Uterus (tissue), 4 donors: ENCODE data around the gene FBXW9. TPM values are rescaled to one million over a fixed set of nuclear protein-coding genes. Genes with fewer than 3 reads are reported as not detected.
"Not testable (repeated sequence)": the region's sequence is repeated elsewhere in the genome, so short reads cannot be mapped to it uniquely, and the experiment has no call there.

Experiments used
- DNase-seq, 2 donors: peaks; one replicate each; pipeline ENCODE4 v3.0.0-alpha.2; 2019 to 2020
- H3K27ac ChIP-seq, 2 donors: fragments of 200-600 bp; sonication (generic); 1 replicate in 1 of 2; 2 replicates in 1 of 2; pipeline ENCODE4 v1.5.1; 2016 to 2018
- H3K27me3 ChIP-seq, 2 donors: fragments of 200-600 bp; sonication (generic); one replicate each; pipeline ENCODE4 v1.5.1; 2018 to 2019; ENCODE audit warnings: control low read depth in 1 of 2
- H3K36me3 ChIP-seq, 2 donors: fragments of 200-600 bp; sonication (generic); one replicate each; pipeline ENCODE4 v1.5.1; 2019; ENCODE audit warnings: control low read depth in 1 of 2
- H3K4me1 ChIP-seq, 2 donors: fragments of 200-600 bp; sonication (generic); one replicate each; pipeline ENCODE4 v1.5.1; 2018 to 2019; ENCODE audit warnings: control low read depth in 1 of 2
- H3K4me3 ChIP-seq, 2 donors: fragments of 200-600 bp; sonication (generic); 1 replicate in 1 of 2; 2 replicates in 1 of 2; pipeline ENCODE4 v1.5.1; 2018 to 2019; ENCODE audit warnings: mild to moderate bottlenecking in 1 of 2
- H3K9me3 ChIP-seq, 2 donors: fragments of 200-600 bp; sonication (generic); one replicate each; pipeline ENCODE4 v1.5.1; 2019; ENCODE audit warnings: control low read depth in 1 of 2
- CTCF ChIP-seq, 4 experiments: fragments of 200-600 bp in 2 of 4; fragments of 450-650 bp in 2 of 4; sonication (generic) in 2 of 4; IDR thresholded peaks; one replicate each; pipeline ENCODE4 v1.5.1; 2016 to 2019; ENCODE audit warnings: antibody characterized with exemption in 4 of 4, mild to moderate bottlenecking in 2 of 4, moderate library complexity in 1 of 4
- POLR2A ChIP-seq, 2 donors: fragments of 450-650 bp; IDR thresholded peaks; one replicate each; pipeline ENCODE4 v1.6.1; 2016; ENCODE audit warnings: antibody characterized with exemption in 2 of 2, mild to moderate bottlenecking in 1 of 2, moderate library complexity in 1 of 2
- intact Hi-C: fragments of 100-400 bp; cut with DNase I; formaldehyde crosslinking; loops from one replicate; pipeline ENCODE4 v1.15.1; 2023; ENCODE audit warnings: low total_unique reads
- total RNA-seq, 4 donors: library from RNA; depleted of rRNA in 3 of 4; stranded (reverse); fragments of >200 nt in 3 of 4; gene quantifications; one replicate each; pipeline versions ENCODE4 v1.1.0 to v1.2.4, GENCODE V29; 2014 to 2023
- donor health status: DM: yes; HTN: yes; CAD: no.

Gene FBXW9
- total RNA-seq, 4 donors from 2014 or later: 3.8 to 9.5 TPM; not detected in 2

GRCh38 chr19:12705169-12705568 is 8.7 kb upstream of the FBXW9 start:
- no peaks in the 10 kb centered on the region for H3K36me3 ChIP-seq

GRCh38 chr19:12703046-12703445 is 6.6 kb upstream of the FBXW9 start:
- no peak for DNase-seq
- H3K9me3 ChIP-seq: no peaks in the 10 kb centered on the region
- no peaks in the 10 kb centered on the region for H3K27me3 ChIP-seq
- H3K36me3 ChIP-seq: no peaks in the 10 kb centered on the region
- no peak overlapping the region for H3K27ac ChIP-seq
- no peak overlapping the region for H3K4me3 ChIP-seq
- no peaks in the 10 kb centered on the region for H3K4me1 ChIP-seq
- TF ChIP-seq POLR2A (IDR thresholded peaks at IDR 0.05) (no peak), CTCF (IDR thresholded peaks at IDR 0.05) (no peak)
- intact Hi-C loops: no loop called here

More at GRCh38 chr19:12705169-12705568, 8.7 kb upstream of the FBXW9 start:
- H3K4me3 ChIP-seq: no peak overlapping the region
- no peak for DNase-seq
- TF ChIP-seq POLR2A (IDR thresholded peaks at IDR 0.05): no peak
- no peak for TF ChIP-seq CTCF (IDR thresholded peaks at IDR 0.05)
- intact Hi-C loops: no loop called here
- H3K9me3 ChIP-seq: no peaks in the 10 kb centered on the region
- H3K27me3 ChIP-seq: no peaks in the 10 kb centered on the region
- H3K4me1 ChIP-seq: no peaks in the 10 kb centered on the region
- H3K27ac ChIP-seq: no peak overlapping the region

GRCh38 chr19:12701596-12702282 is 5.3 kb upstream of the FBXW9 start:
- TF ChIP-seq POLR2A (IDR thresholded peaks at IDR 0.05) (no peak), CTCF (IDR thresholded peaks at IDR 0.05) (no peak)
- H3K4me3 ChIP-seq: no peak overlapping the region
- H3K4me1 ChIP-seq: no peaks in the 10 kb centered on the region
- no peaks in the 10 kb centered on the region for H3K9me3 ChIP-seq
- H3K27me3 ChIP-seq: no peaks in the 10 kb centered on the region
- intact Hi-C loops: no loop called here
- no peaks in the 10 kb centered on the region for H3K36me3 ChIP-seq
- no peak overlapping the region for H3K27ac ChIP-seq
- no peak for DNase-seq

GRCh38 chr19:12698138-12698537 is 1.7 kb upstream of the FBXW9 start:
- H3K27me3 ChIP-seq: no peaks in the 10 kb centered on the region
- no peak overlapping the region for H3K4me3 ChIP-seq
- H3K9me3 ChIP-seq: no peaks in the 10 kb centered on the region
- DNase-seq: no peak
- intact Hi-C loops: no loop called here
- peaks cover 0 to 7% of the 10 kb centered on the region in 2 donors for H3K4me1 ChIP-seq
- no peaks in the 10 kb centered on the region for H3K36me3 ChIP-seq
- H3K27ac ChIP-seq: no peak overlapping the region
- no peak for TF ChIP-seq CTCF (IDR thresholded peaks at IDR 0.05)
- no peak for TF ChIP-seq POLR2A (IDR thresholded peaks at IDR 0.05)

- not testable (repeated sequence) for H3K4me3 ChIP-seq
Observed at GRCh38 chr19:12697425-12697824, 994 bp upstream of the FBXW9 start.

More at GRCh38 chr19:12697425-12697824, 994 bp upstream of the FBXW9 start:
- H3K9me3 ChIP-seq, DNase-seq, H3K27me3 ChIP-seq, intact Hi-C loops, H3K4me1 ChIP-seq, H3K27ac ChIP-seq, H3K36me3 ChIP-seq: not testable (repeated sequence)
